Ishikawa (cell line): ENCODE results near the gene LRRC28.

Experiments used
- CEBPB ChIP-seq: IDR thresholded peaks from 2 replicates; pipeline ENCODE4 v1.6.1; 2012
- CREB1 ChIP-seq: IDR thresholded peaks from 2 replicates; pipeline ENCODE4 v1.6.1; 2012; ENCODE audit warnings: low read depth
- EGR1 ChIP-seq: IDR thresholded peaks from 2 replicates; pipeline ENCODE4 v1.6.1; 2012
- EP300 ChIP-seq: IDR thresholded peaks from 2 replicates; pipeline ENCODE4 v1.6.1; 2012; ENCODE audit warnings: borderline replicate concordance
- FOXM1 ChIP-seq: IDR thresholded peaks from 2 replicates; pipeline ENCODE4 v1.6.1; 2012; ENCODE audit warnings: low read depth, borderline replicate concordance
- MAX ChIP-seq: IDR thresholded peaks from 2 replicates; pipeline ENCODE4 v1.6.1; 2012
- NFIC ChIP-seq: IDR thresholded peaks from 2 replicates; pipeline ENCODE4 v1.6.1; 2012
- RAD21 ChIP-seq: IDR thresholded peaks from 2 replicates; pipeline ENCODE4 v1.6.1; 2012; ENCODE audit warnings: low read depth
- REST ChIP-seq: IDR thresholded peaks from 2 replicates; pipeline ENCODE4 v1.6.1; 2012; ENCODE audit warnings: low read depth, mild to moderate bottlenecking
- TAF1 ChIP-seq: IDR thresholded peaks from 2 replicates; pipeline ENCODE4 v1.6.1; 2012; ENCODE audit warnings: low read depth, mild to moderate bottlenecking
- TCF12 ChIP-seq: IDR thresholded peaks from 2 replicates; pipeline ENCODE4 v1.6.1; 2012; ENCODE audit warnings: low read depth
- TEAD4 ChIP-seq: IDR thresholded peaks from 2 replicates; pipeline ENCODE4 v1.6.1; 2012
- USF1 ChIP-seq: IDR thresholded peaks from 2 replicates; pipeline ENCODE4 v1.6.1; 2012
- YY1 ChIP-seq: IDR thresholded peaks from 2 replicates; pipeline ENCODE4 v1.6.1; 2012; ENCODE audit warnings: low read depth

GRCh38 chr15:99348412-99348811 is 97.1 kb downstream of the LRRC28 start:
- no peak for TF ChIP-seq NFIC
- TF ChIP-seq TAF1 = no peak
- no peak for TF ChIP-seq USF1
- TF ChIP-seq TEAD4 = no peak
- no peak for TF ChIP-seq CEBPB
- no peak for TF ChIP-seq YY1
- TF ChIP-seq FOXM1 = no peak
- no peak for TF ChIP-seq TCF12
- TF ChIP-seq RAD21 = no peak
- TF ChIP-seq EP300 = no peak
- TF ChIP-seq MAX = no peak
- TF ChIP-seq EGR1 = no peak
- TF ChIP-seq REST = no peak
- no peak for TF ChIP-seq CREB1
